Myocyte (in vitro differentiated cells): ENCODE results near the gene PLCXD3. TPM values are rescaled to one million over a fixed set of nuclear protein-coding genes. Genes with fewer than 3 reads are reported as not detected.
"Not testable (repeated sequence)": the region's sequence is repeated elsewhere in the genome, so short reads cannot be mapped to it uniquely, and the experiment has no call there.

Experiments used
- DNase-seq: peaks from one replicate; pipeline ENCODE4 v3.0.0-alpha.2; 2012; ENCODE audit warnings: low read depth
- total RNA-seq: library from RNA; depleted of rRNA; stranded (reverse); fragments of >200 nt; gene quantifications from 2 replicates; pipeline ENCODE4 v1.2.3, GENCODE V29; 2014

PLCXD3 gene
- total RNA-seq, 1 donor from 2014 or later = not detected

- DNase-seq = not testable (repeated sequence)
These were observed 16.8 kb downstream of the PLCXD3 start for GRCh38 chr5:41493490-41494126.

GRCh38 chr5:41485533-41485932, 24.9 kb downstream of the PLCXD3 start:
- no peak for DNase-seq

GRCh38 chr5:41482715-41483114, 27.7 kb downstream of the PLCXD3 start:
- DNase-seq = no peak

- DNase-seq = no peak
These were observed 28.2 kb downstream of the PLCXD3 start for GRCh38 chr5:41482173-41482572.

GRCh38 chr5:41471571-41472208, 38.7 kb downstream of the PLCXD3 start:
- not testable (repeated sequence) for DNase-seq

GRCh38 chr5:41465493-41466171, 44.8 kb downstream of the PLCXD3 start:
- peak; percentile 79 for DNase-seq

GRCh38 chr5:41459557-41459956, 50.8 kb downstream of the PLCXD3 start:
- DNase-seq = no peak

- DNase-seq = no peak
These were observed 53.3 kb downstream of the PLCXD3 start for GRCh38 chr5:41457094-41457493.

GRCh38 chr5:41452506-41452905, 57.9 kb downstream of the PLCXD3 start:
- no peak for DNase-seq

- DNase-seq = no peak
These were observed 62.5 kb downstream of the PLCXD3 start for GRCh38 chr5:41447650-41448510.

- no peak for DNase-seq
These were observed 64.4 kb downstream of the PLCXD3 start for GRCh38 chr5:41445937-41446563.

- no peak for DNase-seq
These were observed 75.1 kb downstream of the PLCXD3 start for GRCh38 chr5:41435276-41435675.

GRCh38 chr5:41433552-41434181, 76.7 kb downstream of the PLCXD3 start:
- DNase-seq = no peak

GRCh38 chr5:41432481-41433253, 77.7 kb downstream of the PLCXD3 start:
- DNase-seq = no peak

- DNase-seq = no peak
These were observed 82.9 kb downstream of the PLCXD3 start for GRCh38 chr5:41427505-41427904.

GRCh38 chr5:41425736-41426135, 84.7 kb downstream of the PLCXD3 start:
- DNase-seq = no peak

GRCh38 chr5:41420492-41421067, 89.8 kb downstream of the PLCXD3 start:
- no peak for DNase-seq

- DNase-seq = peak; percentile 22
These were observed 92.0 kb downstream of the PLCXD3 start for GRCh38 chr5:41418220-41419031.

- no peak for DNase-seq
These were observed 94.1 kb downstream of the PLCXD3 start for GRCh38 chr5:41416336-41416735.
